ENCODE data around the gene PTK6.

PTK6 gene

DNA sequence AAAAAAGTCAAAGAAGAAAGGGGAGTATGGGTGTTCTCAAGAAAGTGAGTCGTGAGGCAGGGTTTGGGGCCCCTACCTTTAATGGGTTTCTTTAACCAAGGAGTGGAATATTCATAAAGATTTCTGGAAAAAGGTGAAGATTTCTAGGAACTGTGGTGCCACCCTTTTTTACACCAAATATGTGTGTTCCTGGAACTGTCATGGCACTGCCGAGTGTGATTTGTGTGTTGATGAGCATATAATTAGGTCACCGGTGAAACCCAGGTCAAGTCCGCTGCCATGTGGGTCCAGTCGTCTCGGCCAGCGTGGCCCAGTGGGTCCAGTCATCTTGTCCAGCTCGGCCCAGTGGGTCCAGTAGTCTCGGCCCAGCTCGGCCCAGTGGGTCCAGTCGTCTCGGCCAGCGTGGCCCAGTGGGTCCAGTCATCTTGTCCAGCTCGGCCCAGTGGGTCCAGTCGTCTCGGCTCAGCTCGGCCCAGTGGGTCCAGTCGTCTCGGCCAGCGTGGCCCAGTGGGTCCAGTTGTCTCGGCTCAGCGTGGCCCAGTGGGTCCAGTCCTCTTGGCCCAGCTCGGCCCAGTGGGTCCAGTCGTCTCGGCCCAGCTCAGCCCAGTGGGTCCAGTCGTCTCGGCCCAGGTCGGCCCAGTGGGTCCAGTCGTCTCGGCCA, 30.0 kb downstream of the PTK6 start:
- DNase-seq (ENCODE audit: low read depth) = no peak

DNA sequence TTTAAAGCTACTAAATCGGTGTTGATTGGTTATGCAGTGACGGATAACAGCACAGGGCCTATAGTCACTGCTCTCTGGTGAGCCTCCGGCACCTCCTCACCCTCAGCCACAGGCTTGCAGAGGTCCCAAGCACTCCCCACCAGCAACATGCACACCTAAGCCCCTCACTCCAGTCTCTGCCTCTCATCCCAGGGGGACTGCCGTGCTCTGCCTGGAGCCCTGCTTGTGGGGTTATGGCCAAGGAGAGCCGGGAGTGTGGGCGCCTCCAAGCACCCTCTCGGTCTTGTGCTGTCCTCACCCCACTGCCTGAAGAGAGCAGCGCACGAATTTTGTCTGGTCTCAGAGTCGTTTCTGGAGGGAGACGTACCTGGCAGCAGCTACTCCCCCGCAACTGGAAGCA, 31.5 kb downstream of the PTK6 start:
- DNase-seq (ENCODE audit: low read depth) = no peak

DNA sequence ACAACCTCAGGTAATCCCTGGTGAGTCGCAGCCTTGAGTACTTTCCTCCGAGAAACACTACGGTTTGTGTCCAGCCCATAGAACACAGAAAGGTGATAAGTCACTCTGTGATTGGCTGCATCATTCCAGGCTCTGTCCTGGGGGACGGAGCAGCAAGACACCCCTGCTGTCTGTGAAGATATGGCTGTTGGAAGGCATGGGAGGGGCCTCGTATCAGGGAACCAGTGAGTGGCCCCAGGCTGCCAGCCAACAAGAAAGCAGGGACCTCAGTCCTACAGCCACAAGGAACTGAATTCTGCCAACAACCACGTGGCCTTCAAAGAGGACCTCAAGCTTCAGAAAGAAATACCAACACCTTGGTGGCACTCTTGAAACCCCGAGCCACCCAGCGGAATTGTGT, 31.9 kb downstream of the PTK6 start:
- no peak for DNase-seq (ENCODE audit: low read depth)

DNA sequence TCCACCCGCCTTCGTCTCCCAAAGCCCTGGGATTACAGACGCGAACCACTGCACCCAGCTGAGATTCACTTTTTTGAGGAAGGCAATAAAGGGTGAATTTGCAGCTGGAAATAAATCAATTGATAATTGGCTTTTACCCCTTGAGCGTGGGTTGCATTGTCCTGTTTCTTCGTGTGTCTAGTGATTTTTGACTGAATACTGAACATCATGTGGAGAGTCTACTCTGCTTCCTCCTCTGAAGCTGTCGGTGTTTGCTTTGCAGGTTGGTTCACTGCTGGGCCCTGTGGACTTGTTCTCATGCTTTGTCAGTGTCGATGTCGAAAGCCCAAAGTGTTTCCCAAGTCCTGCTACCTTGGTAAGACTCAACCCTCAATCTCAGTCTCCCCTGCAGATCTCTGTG, 32.5 kb downstream of the PTK6 start:
- DNase-seq (ENCODE audit: low read depth) = no peak

DNA sequence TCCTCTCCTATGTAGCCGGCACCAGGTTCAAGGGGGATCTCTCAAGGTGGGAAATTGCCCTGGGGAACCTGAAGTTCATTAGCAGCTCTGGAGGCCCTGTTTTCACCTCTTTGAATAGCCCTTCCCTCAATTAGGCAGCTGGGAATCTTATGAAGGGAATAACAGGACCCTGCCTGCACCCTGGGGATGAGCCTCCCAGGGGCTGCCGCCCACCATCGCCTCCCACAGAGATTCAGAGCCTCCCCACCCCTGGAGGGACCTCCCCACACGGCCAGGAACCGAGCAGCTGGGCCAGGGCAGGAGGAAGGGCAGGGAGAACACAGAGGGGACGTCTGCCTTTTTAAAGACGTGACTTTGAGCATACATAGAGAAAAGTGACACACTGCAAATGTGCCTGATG, 33.7 kb downstream of the PTK6 start:
- no peak for DNase-seq (ENCODE audit: low read depth)

DNA sequence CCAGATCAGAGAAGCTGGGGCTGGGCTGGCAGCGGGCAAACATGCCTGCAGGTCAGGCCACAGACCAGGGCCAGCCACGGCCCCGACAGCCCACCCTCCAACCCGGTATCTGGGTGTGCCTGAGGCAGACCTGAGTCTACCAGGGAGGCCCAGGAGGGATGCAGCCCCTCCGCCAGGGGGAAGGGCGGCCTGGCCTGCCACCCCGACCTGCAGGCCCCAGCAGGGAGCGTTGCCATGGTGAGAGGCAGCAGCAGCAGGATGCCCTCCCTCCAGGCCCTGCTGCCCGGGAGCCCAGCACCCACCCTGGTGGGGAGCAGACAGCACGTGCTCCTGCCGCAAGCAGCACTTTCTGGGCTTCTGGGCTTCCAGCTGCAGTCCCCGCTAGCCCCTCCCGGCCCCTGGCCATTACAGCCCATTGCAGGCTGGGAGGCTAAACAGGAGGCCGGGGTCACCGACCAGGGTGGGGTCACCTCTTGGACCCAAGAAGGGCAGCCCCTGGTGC, 34.5 kb downstream of the PTK6 start:
- DNase-seq (ENCODE audit: low read depth) = no peak

DNA sequence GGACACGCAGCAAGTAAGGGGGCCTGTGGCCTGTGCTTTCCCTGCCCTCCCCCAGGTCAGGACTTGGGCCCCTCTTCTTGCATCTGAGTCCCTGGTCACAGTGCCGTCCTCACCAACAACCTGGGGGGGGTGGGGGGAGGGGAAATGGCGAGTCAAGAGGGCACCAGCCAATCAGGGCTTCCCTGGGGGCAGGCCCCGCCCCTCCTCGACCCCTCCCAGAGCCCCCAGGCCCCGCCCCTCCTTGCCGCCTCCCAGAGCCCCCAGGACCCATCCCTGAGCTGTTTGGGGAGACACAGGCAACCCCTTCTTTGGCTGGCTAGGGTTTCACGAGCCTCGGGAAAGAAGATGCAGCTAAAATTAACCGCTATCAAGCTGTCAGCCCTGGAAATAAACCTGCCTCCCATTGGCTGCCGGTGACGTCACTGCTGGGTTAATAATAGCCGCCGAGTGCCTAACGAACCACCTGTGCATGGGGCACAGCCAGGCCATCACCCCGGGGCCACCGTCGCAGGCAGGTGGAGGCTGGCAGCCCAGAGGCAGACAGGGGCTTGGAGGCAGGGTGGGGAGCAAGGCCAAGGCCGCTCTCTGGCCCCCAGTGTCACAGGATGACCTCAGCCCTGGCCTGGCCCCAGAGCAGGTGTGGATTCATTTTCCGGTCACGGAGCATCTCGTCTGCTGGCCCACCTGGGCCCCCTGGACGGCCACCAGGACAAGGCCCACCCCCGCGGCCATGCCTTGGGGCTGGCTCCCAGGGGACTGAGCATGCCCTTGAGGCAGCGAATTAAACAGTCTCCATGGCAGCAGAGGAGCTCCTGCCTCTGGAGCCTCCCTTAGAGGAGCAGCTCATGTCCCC, 35.1 kb downstream of the PTK6 start:
- no peak for DNase-seq (ENCODE audit: low read depth)

DNA sequence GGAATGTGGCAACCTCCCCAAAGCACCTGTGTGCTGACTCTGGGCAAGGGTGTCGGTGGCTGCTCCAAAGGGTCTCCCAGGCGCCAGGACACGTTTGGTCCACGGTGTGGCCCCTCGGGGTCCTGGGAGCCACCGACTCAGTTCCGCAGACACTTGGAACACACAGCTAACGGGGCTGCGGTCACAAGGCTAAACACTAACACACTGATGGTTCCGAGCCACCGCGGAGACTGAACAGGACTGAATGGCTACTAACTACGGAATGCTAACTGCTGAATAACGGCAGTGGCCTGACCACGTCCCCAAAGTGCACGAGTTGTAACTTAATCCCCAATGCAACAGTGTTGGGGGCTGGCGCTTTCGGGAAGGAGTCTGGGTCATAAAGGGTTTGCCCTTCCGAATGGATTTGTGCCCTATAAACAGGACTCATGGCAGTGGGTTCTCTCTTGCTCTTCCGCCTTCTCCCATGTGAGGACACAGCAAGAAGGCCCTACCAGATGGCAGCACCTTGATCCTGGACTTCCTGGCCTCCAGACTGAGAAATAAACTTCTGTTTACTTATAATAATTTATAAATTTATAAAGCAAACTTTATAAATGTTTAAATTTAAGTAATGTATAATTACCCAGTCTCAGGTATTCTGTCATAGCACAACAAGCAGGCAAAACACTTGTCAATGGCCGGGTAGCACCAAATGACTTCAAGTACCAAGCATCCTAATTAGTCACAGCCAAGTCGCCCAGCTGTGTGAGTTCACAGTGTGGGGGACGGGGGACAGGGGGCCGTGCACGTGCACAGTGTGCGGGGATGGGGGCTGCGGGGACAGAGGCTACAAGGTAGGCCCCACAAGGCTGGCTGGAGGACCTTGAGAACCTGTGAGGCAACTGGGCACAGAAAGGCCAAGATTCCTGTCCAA, 36.0 kb downstream of the PTK6 start:
- DNase-seq (ENCODE audit: low read depth) = no peak

DNA sequence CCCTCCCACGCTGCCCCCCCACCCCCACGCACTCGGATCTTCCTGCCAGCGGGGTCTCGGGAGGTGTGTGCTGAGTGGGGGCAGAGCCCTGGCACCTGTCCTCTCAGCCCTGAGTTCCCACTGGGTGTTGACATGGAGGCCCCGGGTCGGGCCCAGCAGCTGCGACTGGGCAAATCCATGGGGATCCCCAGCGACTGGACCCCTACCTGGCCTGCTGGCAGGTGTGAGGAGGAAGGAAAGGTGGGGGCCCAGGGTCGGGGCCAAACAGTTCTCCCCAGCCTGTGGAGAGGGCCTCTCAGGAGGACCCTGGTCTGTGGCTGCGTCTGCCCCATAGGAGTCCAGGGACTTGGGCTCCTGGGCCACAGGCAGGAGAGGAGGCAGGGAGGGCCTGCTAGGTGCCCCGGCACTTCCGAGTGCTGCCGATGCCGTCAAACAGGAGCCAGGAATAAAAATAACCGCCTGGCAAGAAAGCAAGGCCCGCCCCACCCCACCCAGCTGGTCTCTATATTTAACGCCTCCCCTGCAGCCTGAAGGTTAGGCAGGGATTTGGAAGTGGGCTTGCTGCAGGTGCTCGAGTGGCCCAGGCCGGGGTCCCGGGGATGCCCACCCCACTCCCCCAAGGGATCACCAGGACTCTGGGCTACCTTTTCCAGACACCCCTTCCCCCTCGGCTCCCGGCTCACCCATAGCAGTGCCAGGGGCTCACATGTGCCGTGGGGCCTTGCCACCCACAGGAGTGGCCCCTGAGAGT, 36.9 kb downstream of the PTK6 start:
- DNase-seq (ENCODE audit: low read depth) = no peak

DNA sequence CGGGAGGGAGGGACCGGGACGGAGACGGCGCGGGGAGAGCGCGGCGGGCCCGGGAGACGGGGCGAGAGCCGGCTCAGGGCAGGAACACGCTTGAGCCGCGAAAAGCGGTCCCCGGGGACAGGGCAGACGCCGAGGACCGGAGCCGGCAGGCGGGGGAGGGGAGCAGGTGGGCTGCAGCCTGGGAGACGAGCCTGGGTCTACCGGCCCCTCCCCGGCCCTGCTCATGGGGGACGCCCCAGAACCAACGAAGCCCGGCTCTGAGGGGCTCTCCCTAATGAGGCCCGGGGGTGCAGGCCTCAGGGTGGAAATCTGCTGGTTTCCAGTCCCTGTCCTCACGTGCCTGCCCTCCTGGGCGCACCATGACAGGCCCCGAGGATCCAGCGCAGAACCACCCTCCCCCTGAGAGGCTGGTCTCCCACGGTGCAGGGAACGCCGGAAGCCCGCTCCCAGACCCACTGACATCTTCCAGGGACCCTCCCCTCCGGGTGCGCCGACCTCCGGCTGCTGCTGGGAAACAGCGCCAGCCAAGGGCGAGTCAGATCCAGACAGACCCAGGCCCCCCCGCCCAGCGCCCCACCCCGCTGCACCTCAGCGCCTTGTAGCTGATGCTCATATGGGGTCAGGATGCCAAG, 37.7 kb downstream of the PTK6 start:
- DNase-seq (ENCODE audit: low read depth) = no peak

DNA sequence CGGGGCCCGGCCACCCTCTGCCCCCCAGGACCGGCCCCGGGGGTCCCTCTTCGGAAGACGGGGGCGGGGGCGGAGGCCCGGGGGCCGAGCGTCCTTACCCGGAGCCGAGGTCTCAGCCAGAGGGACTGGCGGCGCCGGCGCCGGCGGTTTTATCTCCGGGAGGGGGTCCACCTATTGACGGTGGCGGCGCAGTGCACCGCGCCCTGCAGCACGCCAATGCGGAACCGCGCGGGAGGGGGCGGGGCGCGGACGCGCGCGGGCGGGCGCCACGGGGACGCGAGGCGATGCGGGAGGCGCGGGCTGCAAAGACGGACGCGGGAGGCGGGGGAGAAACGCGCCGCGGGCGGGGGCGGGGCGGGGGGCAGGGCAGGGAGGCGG, 38.2 kb downstream of the PTK6 start, which contains the start of gene EEF1A2:
TSS of gene EEF1A2 (minus strand) at position 124 of the 378 bp plus-strand sequence. CDS start 1,320 bp downstream, outside the sequence.
- peak; percentile 12 for DNase-seq (ENCODE audit: low read depth)

DNA sequence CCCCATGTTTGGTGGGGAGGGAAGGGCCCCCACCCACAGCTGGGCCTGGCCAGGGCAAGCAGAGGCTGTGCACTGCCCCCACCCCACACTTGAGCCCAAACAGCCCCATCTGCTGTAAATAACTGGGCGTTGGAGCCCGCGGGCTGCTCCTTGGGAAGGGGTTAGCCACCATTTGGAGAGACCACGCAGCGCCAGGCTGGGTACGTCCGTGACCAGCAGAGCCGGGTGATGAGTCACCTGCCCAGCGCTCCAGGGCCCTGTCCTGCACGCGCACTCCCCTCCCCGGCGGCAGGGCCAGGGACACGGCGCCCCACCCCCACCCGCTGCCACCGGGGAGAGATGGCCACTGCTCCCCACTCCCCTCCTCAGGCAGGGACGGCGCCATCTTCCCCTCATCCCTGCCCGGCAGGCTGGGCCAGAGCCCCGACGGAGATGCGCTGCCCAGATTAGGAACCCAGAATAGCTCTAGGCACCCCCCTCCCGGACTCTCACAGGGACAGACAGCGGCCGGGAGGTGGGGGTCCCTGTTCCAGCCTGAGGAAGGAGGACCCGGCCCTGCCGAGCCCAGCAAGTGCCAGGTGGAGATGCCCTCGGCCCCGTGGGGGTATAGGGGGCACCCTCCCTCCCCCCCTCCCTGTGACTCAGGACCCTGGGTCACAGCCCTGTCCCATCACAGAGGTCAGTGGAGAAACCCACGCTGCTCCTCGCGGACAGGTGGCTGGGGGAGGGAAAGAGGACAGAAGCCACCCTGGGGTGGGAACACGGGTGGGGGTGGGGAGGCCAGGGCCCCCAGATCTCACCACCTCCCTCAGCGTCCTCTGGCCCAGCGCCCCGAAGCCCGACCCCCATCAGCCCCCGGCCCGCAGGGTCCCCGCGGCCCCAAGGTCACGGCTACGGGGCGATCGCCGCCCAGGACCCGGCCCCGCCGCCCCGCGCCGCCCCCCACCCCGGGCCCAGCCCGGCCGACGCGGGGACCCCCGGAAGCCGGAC, 38.9 kb downstream of the PTK6 start:
- DNase-seq (ENCODE audit: low read depth) = no peak

DNA sequence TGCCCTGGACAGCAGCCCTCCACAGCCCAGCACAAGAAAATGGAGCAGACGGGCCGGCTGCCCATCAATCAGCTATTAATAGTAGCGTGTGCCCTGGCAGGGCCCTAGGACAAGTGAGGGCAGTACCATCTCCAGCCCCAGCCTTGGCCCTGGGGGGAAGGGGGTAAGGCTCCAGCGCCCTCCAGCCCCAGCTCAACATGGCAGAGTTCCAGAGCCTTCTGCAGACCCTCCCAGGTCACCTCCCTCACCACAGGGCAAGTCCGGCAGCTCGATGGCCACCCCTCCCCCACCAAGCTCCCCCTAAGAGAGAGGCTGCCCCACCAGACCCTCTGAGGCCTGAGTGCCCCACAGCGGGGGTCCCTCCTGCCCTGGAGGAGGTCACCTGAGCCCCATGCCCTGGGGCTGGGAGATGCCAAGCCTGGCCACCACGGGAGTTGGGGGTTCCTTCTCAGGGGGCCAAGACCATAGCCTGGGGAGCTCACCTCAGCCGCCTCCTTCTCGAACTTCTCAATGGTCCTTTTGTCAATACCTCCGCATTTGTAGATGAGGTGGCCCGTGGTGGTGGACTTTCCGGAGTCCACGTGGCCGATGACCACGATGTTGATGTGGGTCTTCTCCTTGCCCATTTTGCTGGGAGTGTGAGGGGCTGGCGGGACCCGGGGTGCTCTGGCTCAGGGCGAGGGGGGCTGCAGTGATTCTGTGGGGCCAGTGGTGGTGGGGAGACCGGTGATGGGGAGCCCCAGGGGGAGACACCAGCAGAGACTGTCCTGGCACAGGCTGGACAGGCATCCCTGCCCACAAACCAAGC, 39.8 kb downstream of the PTK6 start:
- DNase-seq (ENCODE audit: low read depth) = no peak

DNA sequence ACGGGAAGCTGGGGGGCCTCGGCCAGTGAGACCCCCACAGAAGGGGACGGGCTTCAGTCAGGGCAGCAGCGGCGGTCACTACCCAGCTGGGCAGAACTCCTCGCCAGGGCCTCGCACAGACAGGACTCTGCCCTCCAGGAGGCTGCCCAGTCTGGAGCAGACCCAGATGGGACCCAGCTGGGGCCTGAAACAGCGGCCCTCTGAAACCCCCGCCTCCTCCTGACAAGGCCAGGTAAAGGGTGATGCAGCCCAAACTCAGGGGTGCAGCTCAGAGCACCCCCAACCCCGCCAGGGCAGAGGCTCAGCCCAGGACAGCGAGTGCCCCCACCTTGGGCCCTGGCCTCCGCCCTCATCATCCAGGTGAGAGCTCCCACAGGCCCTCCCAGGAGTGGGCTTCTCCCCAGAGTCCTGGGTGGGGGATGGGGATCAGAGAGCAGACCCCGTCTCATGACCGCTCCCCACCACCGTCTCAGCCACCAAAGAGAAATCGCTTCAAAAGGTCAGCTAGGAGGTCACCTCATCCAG, 40.5 kb downstream of the PTK6 start:
- DNase-seq (ENCODE audit: low read depth) = no peak

DNA sequence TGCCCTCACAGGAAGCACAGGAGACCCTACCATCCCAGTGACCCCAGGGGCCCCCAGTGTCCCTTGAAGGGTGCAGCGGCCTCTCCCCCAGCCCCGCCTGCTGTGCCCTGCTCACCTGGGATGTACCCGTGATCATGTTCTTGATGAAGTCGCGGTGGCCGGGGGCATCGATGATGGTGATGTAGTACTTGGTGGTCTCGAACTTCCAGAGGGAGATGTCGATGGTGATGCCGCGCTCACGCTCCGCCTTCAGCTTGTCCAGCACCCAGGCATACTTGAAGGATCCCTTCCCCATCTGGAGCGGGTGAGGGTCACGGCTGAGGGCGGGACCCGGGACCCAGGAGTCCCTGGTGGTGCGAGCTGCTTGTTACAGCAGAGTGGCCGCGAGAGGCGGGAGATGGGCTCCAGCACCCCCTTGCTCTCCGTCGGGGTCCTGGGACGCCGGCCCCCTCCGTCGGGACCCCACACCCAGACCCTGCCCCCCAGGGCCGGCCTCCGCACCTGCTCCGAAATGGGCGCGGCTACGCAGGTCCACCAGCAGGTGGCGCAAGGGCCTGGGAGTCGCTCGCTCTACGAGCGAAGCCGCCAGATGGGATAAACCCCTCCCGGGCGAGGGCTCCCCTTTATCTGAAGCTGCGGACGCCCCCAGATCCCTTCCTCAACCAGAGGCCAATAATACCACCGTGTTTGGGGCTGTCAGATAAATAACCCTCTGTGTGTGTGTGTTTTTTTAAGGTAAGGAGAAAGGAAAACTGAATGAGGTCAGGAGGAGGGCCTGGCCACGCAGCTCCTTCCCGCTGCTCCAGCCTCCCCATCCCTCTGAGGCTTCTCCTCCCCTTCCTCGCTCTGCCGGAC, 41.2 kb downstream of the PTK6 start:
- peak; percentile 67 for DNase-seq (ENCODE audit: low read depth)

DNA sequence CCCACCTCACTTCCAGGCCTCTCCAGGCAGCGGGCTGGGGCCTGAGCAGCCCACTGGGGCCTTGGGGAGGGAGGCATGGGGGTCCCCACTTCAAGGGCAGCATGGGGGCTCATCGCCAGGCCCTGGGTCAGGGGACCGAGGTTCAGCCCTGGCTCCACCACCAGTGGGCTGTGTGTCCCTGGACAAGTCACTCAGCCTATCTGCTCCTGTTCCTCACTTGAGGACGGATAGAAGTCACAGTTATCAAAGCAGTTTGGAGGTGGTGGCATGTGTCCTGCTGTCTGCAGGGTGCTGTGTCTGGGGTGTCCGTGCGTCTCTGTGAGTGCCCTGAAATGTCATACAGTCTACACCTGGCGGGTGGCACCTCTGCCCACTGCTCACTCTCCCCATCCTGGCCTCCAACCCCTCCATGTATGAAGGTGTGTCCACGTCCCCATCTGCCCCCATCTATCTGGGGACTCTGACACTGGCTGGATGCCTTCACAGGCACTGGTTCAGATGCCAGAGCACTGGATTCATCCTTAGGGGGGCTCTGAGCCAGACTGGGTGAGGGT, 41.9 kb downstream of the PTK6 start:
- DNase-seq (ENCODE audit: low read depth) = no peak

DNA sequence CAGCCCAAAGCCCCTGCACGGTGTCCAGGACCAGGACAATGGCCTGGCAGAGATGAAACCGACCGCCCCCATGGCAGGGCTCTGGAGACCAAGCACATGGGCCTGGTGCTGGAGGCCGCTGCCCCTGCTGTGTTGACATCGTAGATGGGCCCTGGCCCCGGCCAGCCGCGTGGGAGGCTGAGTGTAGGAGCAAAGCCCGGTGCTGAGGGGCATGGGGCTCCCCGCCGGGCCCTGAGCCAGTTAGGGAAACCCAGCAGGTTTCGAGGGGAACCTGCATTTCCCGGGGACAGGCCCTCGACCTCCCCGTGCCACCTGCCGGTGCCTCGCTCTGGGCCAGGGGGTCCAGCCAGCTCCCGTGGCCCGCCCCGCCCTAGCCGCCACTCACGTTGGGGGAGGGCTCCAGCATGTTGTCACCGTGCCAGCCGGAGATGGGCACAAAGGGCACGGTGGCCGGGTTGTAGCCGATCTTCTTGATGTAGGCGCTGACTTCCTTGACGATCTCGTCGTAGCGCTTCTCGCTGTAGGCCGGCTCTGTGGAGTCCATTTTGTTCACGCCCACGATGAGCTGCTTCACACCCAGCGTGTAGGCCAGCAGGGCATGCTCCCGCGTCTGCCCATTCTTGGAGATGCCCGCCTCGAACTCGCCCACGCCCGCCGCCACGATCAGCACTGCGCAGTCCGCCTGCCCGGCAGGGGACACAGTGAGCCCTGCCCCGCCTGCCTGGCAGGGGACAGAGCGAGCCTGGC, 42.6 kb downstream of the PTK6 start:
- DNase-seq (ENCODE audit: low read depth) = no peak
